K562 (cell line): ENCODE measurements around the gene GNRHR. TPM values are rescaled to one million over a fixed set of nuclear protein-coding genes. Genes with fewer than 3 reads are reported as not detected.

ENCODE experiments used
- polyA plus RNA-seq, 8 experiments: library from polyadenylated mRNA; depleted of rRNA in 4 of 8; stranded (reverse) in 5 of 8; unstranded in 3 of 8; fragments of >200 nt; fragmentation: Nextera tagmentation in 2 of 8; fragmentation: Illumina TruSeq in 1 of 8; extraction: Ambion mirVana in 2 of 8; extraction: Trizol in 1 of 8; gene quantifications; 2 replicates each; pipeline versions ENCODE4 v1.2.1 to v1.2.3, GENCODE V29; 2011 to 2014; ENCODE audit warnings: inconsistent platforms in 1 of 8, missing spikeins in 1 of 8
- small RNA-seq: library from RNA; depleted of rRNA; stranded (forward); fragments of <200 nt; gene quantifications from one replicate; pipeline ENCODE3, GENCODE V24; 2014
- total RNA-seq, 7 experiments: library from RNA; depleted of rRNA in 6 of 7; stranded (reverse); fragments of >200 nt in 6 of 7; fragmentation: Illumina TruSeq in 2 of 7; extraction: Trizol in 2 of 7; gene quantifications; 2 replicates each; pipeline versions ENCODE4 v1.2.1 to v1.2.3, GENCODE V29; 2011 to 2021; ENCODE audit warnings: low replicate concordance in 1 of 7

The GNRHR gene
- total and polyA plus RNA-seq, 9 of the 15 experiments (the other 6 are each of a cell fraction or from before 2014, with no cell fraction given), result 0.06 to 0.13 TPM; not detected in 7

Small RNAs within 50 kb of the gene (small RNA-seq; reads per million reads assigned to genes)
- not detected for gene RF00091

Other genes starting within 250 kb of the GNRHR start
- 21.5 and 31.4 TPM in 2 replicates for gene CENPC, start 208.9 kb downstream of the GNRHR start, total RNA-seq (2014; rRNA removed)
- gene CENPC, start 208.9 kb downstream of the GNRHR start, total RNA-seq (2014; rRNA removed; fragmentation: Illumina TruSeq; extraction: Trizol), result 47.7 and 61.7 TPM in 2 replicates
- gene CENPC, start 208.9 kb downstream of the GNRHR start, total RNA-seq (2015; rRNA removed; fragmentation: Illumina TruSeq; extraction: Trizol), result 42.2 and 48.5 TPM in 2 replicates
- 27.9 and 30.5 TPM in 2 replicates for gene CENPC, start 208.9 kb downstream of the GNRHR start, total RNA-seq (2021)
- 32.5 and 38.6 TPM in 2 replicates for gene CENPC, start 208.9 kb downstream of the GNRHR start, polyA plus RNA-seq (2011; rRNA removed)
- gene CENPC, start 208.9 kb downstream of the GNRHR start, polyA plus RNA-seq (2014; fragmentation: Illumina TruSeq; extraction: Trizol), result 28.0 and 30.8 TPM in 2 replicates
- 10 to 100 TPM; 18.1 TPM for gene CENPC, start 208.9 kb downstream of the GNRHR start, polyA plus RNA-seq (2014; fragmentation: Nextera tagmentation; extraction: Ambion mirVana)
- gene CENPC, start 208.9 kb downstream of the GNRHR start, polyA plus RNA-seq (2014; rRNA removed), result 19.3 and 28.7 TPM in 2 replicates
- 0.50 and 1.2 TPM in 2 replicates for gene STAP1, start 195.7 kb downstream of the GNRHR start, total RNA-seq (2014; rRNA removed)
- 1.6 and 1.8 TPM in 2 replicates for gene STAP1, start 195.7 kb downstream of the GNRHR start, total RNA-seq (2014; rRNA removed; fragmentation: Illumina TruSeq; extraction: Trizol)
- gene STAP1, start 195.7 kb downstream of the GNRHR start, total RNA-seq (2015; rRNA removed; fragmentation: Illumina TruSeq; extraction: Trizol), result 5.2 and 5.6 TPM in 2 replicates
- 1.2 and 1.3 TPM in 2 replicates for gene STAP1, start 195.7 kb downstream of the GNRHR start, total RNA-seq (2021)
- 0.50 and 0.53 TPM in 2 replicates for gene STAP1, start 195.7 kb downstream of the GNRHR start, polyA plus RNA-seq (2011; rRNA removed)
- gene STAP1, start 195.7 kb downstream of the GNRHR start, polyA plus RNA-seq (2014; fragmentation: Illumina TruSeq; extraction: Trizol), result 1.4 and 1.6 TPM in 2 replicates
- gene STAP1, start 195.7 kb downstream of the GNRHR start, polyA plus RNA-seq (2014; fragmentation: Nextera tagmentation; extraction: Ambion mirVana), result 1 to 10 TPM; 1.9 to 2.0 TPM
- 1.3 and 1.8 TPM in 2 replicates for gene STAP1, start 195.7 kb downstream of the GNRHR start, polyA plus RNA-seq (2014; rRNA removed)
- gene UBA6, start 53.2 kb downstream of the GNRHR start, total RNA-seq (2014; rRNA removed), result 51.5 and 102 TPM in 2 replicates
- gene UBA6, start 53.2 kb downstream of the GNRHR start, total RNA-seq (2014; rRNA removed; fragmentation: Illumina TruSeq; extraction: Trizol), result 135 and 170 TPM in 2 replicates
- gene UBA6, start 53.2 kb downstream of the GNRHR start, total RNA-seq (2015; rRNA removed; fragmentation: Illumina TruSeq; extraction: Trizol), result 94.6 and 96.0 TPM in 2 replicates
- 130 and 132 TPM in 2 replicates for gene UBA6, start 53.2 kb downstream of the GNRHR start, total RNA-seq (2021)
- 109 and 139 TPM in 2 replicates for gene UBA6, start 53.2 kb downstream of the GNRHR start, polyA plus RNA-seq (2011; rRNA removed)
- gene UBA6, start 53.2 kb downstream of the GNRHR start, polyA plus RNA-seq (2014; fragmentation: Illumina TruSeq; extraction: Trizol), result 73.2 and 86.6 TPM in 2 replicates
- 10 to 100 TPM; 22.9 to 30.1 TPM for gene UBA6, start 53.2 kb downstream of the GNRHR start, polyA plus RNA-seq (2014; fragmentation: Nextera tagmentation; extraction: Ambion mirVana)
- 39.8 and 42.8 TPM in 2 replicates for gene UBA6, start 53.2 kb downstream of the GNRHR start, polyA plus RNA-seq (2014; rRNA removed)
- not detected in 2 replicates for gene TMPRSS11D, start 129.6 kb upstream of the GNRHR start, total RNA-seq (2014; rRNA removed)
- gene TMPRSS11D, start 129.6 kb upstream of the GNRHR start, total RNA-seq (2014; rRNA removed; fragmentation: Illumina TruSeq; extraction: Trizol), result not detected in 2 replicates
- not detected in 2 replicates for gene TMPRSS11D, start 129.6 kb upstream of the GNRHR start, total RNA-seq (2015; rRNA removed; fragmentation: Illumina TruSeq; extraction: Trizol)
- not detected in 2 replicates for gene TMPRSS11D, start 129.6 kb upstream of the GNRHR start, total RNA-seq (2021)
- gene TMPRSS11D, start 129.6 kb upstream of the GNRHR start, polyA plus RNA-seq (2011; rRNA removed), result not detected in 2 replicates
- not detected in 2 replicates for gene TMPRSS11D, start 129.6 kb upstream of the GNRHR start, polyA plus RNA-seq (2014; fragmentation: Illumina TruSeq; extraction: Trizol)
- not detected for gene TMPRSS11D, start 129.6 kb upstream of the GNRHR start, polyA plus RNA-seq (2014; fragmentation: Nextera tagmentation; extraction: Ambion mirVana)
- not detected in 2 replicates for gene TMPRSS11D, start 129.6 kb upstream of the GNRHR start, polyA plus RNA-seq (2014; rRNA removed)
- not detected in 2 replicates for gene TMPRSS11A, start 209.1 kb upstream of the GNRHR start, total RNA-seq (2014; rRNA removed)
- not detected in 2 replicates for gene TMPRSS11A, start 209.1 kb upstream of the GNRHR start, total RNA-seq (2014; rRNA removed; fragmentation: Illumina TruSeq; extraction: Trizol)
- gene TMPRSS11A, start 209.1 kb upstream of the GNRHR start, total RNA-seq (2015; rRNA removed; fragmentation: Illumina TruSeq; extraction: Trizol), result not detected in 2 replicates
- gene TMPRSS11A, start 209.1 kb upstream of the GNRHR start, total RNA-seq (2021), result not detected in 2 replicates
- gene TMPRSS11A, start 209.1 kb upstream of the GNRHR start, polyA plus RNA-seq (2011; rRNA removed), result not detected in 2 replicates
- not detected in 2 replicates for gene TMPRSS11A, start 209.1 kb upstream of the GNRHR start, polyA plus RNA-seq (2014; fragmentation: Illumina TruSeq; extraction: Trizol)
- gene TMPRSS11A, start 209.1 kb upstream of the GNRHR start, polyA plus RNA-seq (2014; fragmentation: Nextera tagmentation; extraction: Ambion mirVana), result not detected
- gene TMPRSS11A, start 209.1 kb upstream of the GNRHR start, polyA plus RNA-seq (2014; rRNA removed), result not detected in 2 replicates